H1 (cell line): ENCODE data around the gene ATP2B1. TPM values are rescaled to one million over a fixed set of nuclear protein-coding genes. Genes with fewer than 3 reads are reported as not detected.

ENCODE experiments used
- CTCF ChIA-PET: fragments of 300-600 bp; sonication (Branson Sonifier 250); formaldehyde crosslinking; loops from one replicate; lab custom pipeline; 2021; ENCODE audit not compliant: partially characterized antibody; lab: Charles Lee
- POLR2A ChIA-PET: fragments of 300-600 bp; sonication (Branson Sonifier 250); formaldehyde crosslinking; loops from one replicate; lab custom pipeline; 2021; ENCODE audit warnings: inconsistent platforms; ENCODE audit not compliant: partially characterized antibody; lab: Charles Lee
- DNase-seq, 2 experiments: peaks; one replicate each; pipeline versions ENCODE4 v3.0.0 to v3.0.0-alpha.2; 2010 to 2022; ENCODE audit warnings: low spot score in 2 of 2, low read depth in 1 of 2, mixed read lengths in 1 of 2
- FAIRE-seq: peaks from 2 replicates; lab custom pipeline; 2011; peaks lifted over from hg19 to GRCh38; lab: Jason Lieb, UNC
- H2AFZ ChIP-seq: 2 replicates; pipeline ENCODE4 v1.8.1; 2012; ENCODE audit warnings: low read length, inconsistent platforms
- H2AK5ac ChIP-seq: 2 replicates; pipeline ENCODE4 v1.6.1; 2013; ENCODE audit warnings: low read depth, low read length
- H2BK120ac ChIP-seq: replicated peaks from 2 replicates; pipeline ENCODE3; 2013; ENCODE audit warnings: low read depth, low read length, inconsistent platforms
- H2BK12ac ChIP-seq: 2 replicates; pipeline ENCODE4 v1.6.1; 2013; ENCODE audit warnings: low read depth, low read length
- H2BK15ac ChIP-seq: 2 replicates; pipeline ENCODE4 v1.6.1; 2013; ENCODE audit warnings: low read length
- H2BK20ac ChIP-seq: 2 replicates; pipeline ENCODE4 v1.6.1; 2013; ENCODE audit warnings: low read length
- H2BK5ac ChIP-seq: 2 replicates; pipeline ENCODE4 v1.6.1; 2013; ENCODE audit warnings: low read depth, low read length
- H3K14ac ChIP-seq: 2 replicates; pipeline ENCODE4 v1.6.1; 2013; ENCODE audit warnings: inconsistent platforms; ENCODE audit not compliant: insufficient read length
- H3K18ac ChIP-seq: 2 replicates; pipeline ENCODE4 v1.6.1; 2013; ENCODE audit warnings: low read length; ENCODE audit errors: extremely low read depth
- H3K23ac ChIP-seq: 2 replicates; pipeline ENCODE4 v1.6.1; 2013; ENCODE audit warnings: inconsistent platforms; ENCODE audit not compliant: insufficient read length
- H3K23me2 ChIP-seq: 2 replicates; pipeline ENCODE4 v1.6.1; 2013; ENCODE audit warnings: low read depth, low read length
- H3K27ac ChIP-seq: 2 replicates; pipeline ENCODE4 v1.6.1; 2011; ENCODE audit warnings: low read depth, low read length, inconsistent platforms
- H3K27me3 ChIP-seq, 4 experiments: replicated peaks in 1 of 4; 1 replicate in 1 of 4; 2 replicates in 3 of 4; pipeline versions ENCODE4 v1.6.1 to v1.8.1; 2011 to 2013; ENCODE audit warnings: low read length in 3 of 4, mild to moderate bottlenecking in 3 of 4, inconsistent platforms in 2 of 4, mixed read lengths in 2 of 4, moderate library complexity in 1 of 4; ENCODE audit not compliant: control insufficient read depth in 3 of 4, insufficient read depth in 3 of 4; ENCODE audit errors: extremely low read depth in 1 of 4
- H3K36me3 ChIP-seq, 4 experiments: 2 replicates each; pipeline versions ENCODE4 v1.6.1 to v1.8.1; 2011 to 2013; ENCODE audit warnings: mild to moderate bottlenecking in 4 of 4, low read length in 3 of 4, moderate library complexity in 2 of 4, control low read depth in 1 of 4, inconsistent platforms in 1 of 4; ENCODE audit not compliant: insufficient read depth in 4 of 4, control insufficient read depth in 2 of 4
- H3K4ac ChIP-seq: replicated peaks from 2 replicates; pipeline ENCODE3; 2013; ENCODE audit warnings: low read length, low read depth, mixed read lengths, inconsistent platforms; ENCODE audit not compliant: insufficient read length
- H3K4me1 ChIP-seq, 4 experiments: replicated peaks in 1 of 4; 1 replicate in 1 of 4; 2 replicates in 3 of 4; pipeline versions ENCODE4 v1.6.1 to v1.8.1; 2011 to 2013; ENCODE audit warnings: low read length in 3 of 4, inconsistent platforms in 2 of 4, mixed read lengths in 1 of 4; ENCODE audit not compliant: insufficient read depth in 4 of 4, control insufficient read depth in 3 of 4
- H3K4me2 ChIP-seq, 2 experiments: 2 replicates each; pipeline versions ENCODE4 v1.6.1 to v1.8.1; 2011 to 2013; ENCODE audit warnings: low read depth in 2 of 2, low read length in 2 of 2, control low read depth in 1 of 2, inconsistent platforms in 1 of 2, mild to moderate bottlenecking in 1 of 2; ENCODE audit not compliant: insufficient read depth in 1 of 2
- H3K4me3 ChIP-seq, 4 experiments: fragments of 200-600, 300-600 bp in 1 of 4; sonication (generic), shearing (Covaris generic), sonication (Bioruptor Twin) in 1 of 4; 2 replicates each; pipeline versions ENCODE4 v1.5.1 to v1.8.1; 2011 to 2016; ENCODE audit warnings: low read length in 4 of 4, low read depth in 3 of 4, control low read depth in 2 of 4, inconsistent platforms in 2 of 4, mild to moderate bottlenecking in 2 of 4, mixed read lengths in 1 of 4, moderate library complexity in 1 of 4; ENCODE audit not compliant: insufficient read depth in 2 of 4; ENCODE audit errors: extremely low read depth in 1 of 4
- H3K56ac ChIP-seq: replicated peaks from 2 replicates; pipeline ENCODE3; 2013; ENCODE audit warnings: low read depth, mild to moderate bottlenecking, mixed read lengths, low read length, inconsistent platforms; ENCODE audit not compliant: insufficient read length
- H3K79me1 ChIP-seq: 2 replicates; pipeline ENCODE4 v1.6.1; 2013; ENCODE audit warnings: low read depth, low read length, control low read depth
- H3K79me2 ChIP-seq, 2 experiments: 2 replicates each; pipeline versions ENCODE4 v1.6.1 to v1.8.1; 2012 to 2013; ENCODE audit warnings: low read length in 2 of 2, mild to moderate bottlenecking in 2 of 2, inconsistent platforms in 1 of 2; ENCODE audit not compliant: insufficient read depth in 2 of 2, control insufficient read depth in 1 of 2
- H3K9ac ChIP-seq, 4 experiments: replicated peaks in 1 of 4; 1 replicate in 1 of 4; 2 replicates in 3 of 4; pipeline versions ENCODE4 v1.6.1 to v1.8.1; 2011 to 2013; ENCODE audit warnings: low read depth in 3 of 4, low read length in 3 of 4, control low read depth in 2 of 4, mild to moderate bottlenecking in 2 of 4, moderate library complexity in 2 of 4, inconsistent platforms in 1 of 4; ENCODE audit errors: extremely low read depth in 1 of 4
- H3K9me3 ChIP-seq, 2 experiments: 2 replicates each; pipeline versions ENCODE4 v1.6.1 to v1.8.1; 2012 to 2013; ENCODE audit warnings: mild to moderate bottlenecking in 2 of 2, moderate library complexity in 2 of 2, control low read depth in 1 of 2, inconsistent platforms in 1 of 2, low read depth in 1 of 2, low read length in 1 of 2, mixed read lengths in 1 of 2; ENCODE audit not compliant: insufficient read depth in 2 of 2
- H4K20me1 ChIP-seq, 2 experiments: replicated peaks in 1 of 2; 2 replicates each; pipeline versions ENCODE3 to v1.8.1; 2011 to 2013; ENCODE audit warnings: inconsistent platforms in 2 of 2, low read length in 2 of 2, mild to moderate bottlenecking in 1 of 2; ENCODE audit not compliant: insufficient read depth in 2 of 2, control insufficient read depth in 1 of 2
- H4K5ac ChIP-seq: 2 replicates; pipeline ENCODE4 v1.6.1; 2013; ENCODE audit warnings: low read length, low read depth, mixed read lengths, inconsistent platforms; ENCODE audit not compliant: insufficient read length
- H4K8ac ChIP-seq: 2 replicates; pipeline ENCODE4 v1.8.0; 2013; ENCODE audit warnings: mild to moderate bottlenecking, moderate library complexity, low read length, inconsistent platforms; ENCODE audit not compliant: insufficient read depth; ENCODE audit errors: extremely low read depth
- H4K91ac ChIP-seq: replicated peaks from 2 replicates; pipeline ENCODE3; 2013; ENCODE audit warnings: low read length, mixed read lengths, inconsistent platforms; ENCODE audit not compliant: insufficient read length
- BACH1 ChIP-seq: IDR thresholded peaks from 2 replicates; pipeline ENCODE4 v1.6.1; 2012; ENCODE audit warnings: low read length, improper control_type of control experiment
- KDM1A ChIP-seq: fragments of 200-600, 300-600 bp; sonication (generic); IDR thresholded peaks from 2 replicates; pipeline ENCODE4 v1.7.1; 2016; ENCODE audit warnings: mild to moderate bottlenecking, low read length, borderline replicate concordance
- KDM4A ChIP-seq: IDR thresholded peaks from one replicate; pipeline ENCODE4 v1.7.1; 2012; ENCODE audit warnings: low read depth, mild to moderate bottlenecking, moderate library complexity, low read length, inconsistent platforms; ENCODE audit not compliant: severe bottlenecking
- RBBP5 ChIP-seq: IDR thresholded peaks from 2 replicates; pipeline ENCODE4 v1.7.1; 2012; ENCODE audit warnings: low read depth, mild to moderate bottlenecking, inconsistent platforms, low read length, moderate library complexity, borderline replicate concordance
- WGBS, 2 experiments: shearing (Covaris generic) in 1 of 2; methylation state at CpG; one replicate each; pipeline versions ENCODE4 v1.1.6 to v1.1.7; 2013 to 2015; ENCODE audit warnings: low lambda C conversion rate in 2 of 2, mixed read lengths in 2 of 2, inconsistent platforms in 1 of 2, low coverage in 1 of 2, missing lambda C conversion rate in 1 of 2; ENCODE audit not compliant: insufficient replicate concordance in 2 of 2, insufficient coverage in 1 of 2, insufficient read length in 1 of 2; ENCODE audit errors: extremely low coverage in 1 of 2, missing lambda C conversion rate in 1 of 2; 5-methylcytosine and 5-hydroxymethylcytosine counted together
- polyA plus RNA-seq, 7 experiments: library from polyadenylated mRNA; depleted of rRNA in 3 of 7; stranded (reverse) in 5 of 7; unstranded in 2 of 7; fragments of >200 nt in 5 of 7; fragments of 200-250 nt in 2 of 7; gene quantifications; 1 replicate in 5 of 7; 2 replicates in 1 of 7; 4 replicates in 1 of 7; pipeline versions ENCODE4 v1.2.1 to v1.2.3, GENCODE V29; 2011 to 2013; ENCODE audit warnings: missing spikeins in 2 of 7, mixed read lengths in 2 of 7
- total RNA-seq: library from RNA; stranded (reverse); fragmentation: NEBNext Ultra II Directional; extraction: Animal tissue kit (Norgen Biotek cat#: 25700); gene quantifications from 2 replicates; pipeline ENCODE4 v1.2.1, GENCODE V29; 2021

The ATP2B1 gene
- total and polyA plus RNA-seq, 2 of the 8 experiments (the other 6 are each of a cell fraction or from before 2014, with no cell fraction given), result 4.3 to 32.0 TPM

DNA sequence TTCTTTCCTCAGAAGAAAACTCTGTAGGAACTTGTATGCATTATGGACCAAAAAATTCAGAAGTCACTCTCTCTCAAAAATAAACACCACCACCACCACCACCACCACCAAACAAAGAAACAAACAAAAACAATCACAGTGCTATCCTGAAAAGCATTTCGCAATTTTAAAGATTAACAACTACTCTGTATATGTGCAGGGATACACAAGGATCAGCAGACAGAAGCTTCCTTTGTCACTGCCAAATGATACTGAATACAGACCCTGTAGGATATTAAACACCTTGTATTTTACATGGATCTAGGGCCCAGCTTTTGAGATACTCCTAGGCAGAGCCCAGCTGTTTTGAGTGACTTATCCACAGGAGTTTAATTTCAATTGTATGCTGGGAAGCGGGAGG is 31.7 kb downstream of the ATP2B1 start:
- DNase-seq (no peak), FAIRE-seq (no peak)
- no peaks in the 10 kb centered on the region; the same call in 1 of the 2 replicates for H3K23me2 ChIP-seq
- H3K56ac ChIP-seq, result no peak overlapping the region
- H2BK12ac ChIP-seq, result no peak overlapping the region
- H3K4me2 ChIP-seq, result no peak overlapping the region
- no peaks in the 10 kb centered on the region for H3K27me3 ChIP-seq
- peaks cover 0 to 7% of the 10 kb centered on the region in 2 experiments; a peak in 1 of 4 replicates for H3K9me3 ChIP-seq
- ChIA-PET CTCF (no interaction called here), POLR2A (no interaction called here)
- H3K4ac ChIP-seq, result no peak overlapping the region
- H3K79me2 ChIP-seq, result peaks cover 0 to 72% of the 10 kb centered on the region in 2 experiments; a peak in 2 of 4 replicates
- no peak overlapping the region for H2BK5ac ChIP-seq
- no peak overlapping the region for H3K23ac ChIP-seq
- H2BK15ac ChIP-seq, result no peak overlapping the region
- H4K8ac ChIP-seq, result no peak overlapping the region
- H3K14ac ChIP-seq, result no peak overlapping the region
- no peak overlapping the region for H4K5ac ChIP-seq
- no peak overlapping the region for H3K4me3 ChIP-seq
- H2AFZ ChIP-seq, result no peak overlapping the region
- peaks cover 0 to 3% (median 0%) of the 10 kb centered on the region in 4 experiments; a peak in 1 of 7 replicates for H3K4me1 ChIP-seq
- no peaks in the 10 kb centered on the region for H3K79me1 ChIP-seq
- H3K36me3 ChIP-seq, result no peaks in the 10 kb centered on the region
- H3K27ac ChIP-seq, result no peak overlapping the region
- no peak overlapping the region for H2BK120ac ChIP-seq
- TF ChIP-seq BACH1 (no peak), KDM4A (no peak), RBBP5 (no peak), KDM1A (no peak)
- WGBS, 2 experiments, result 82% methylated on average over 2 of the region's 2 CpGs; no CpG with 5 or more reads in 1 of the 2 experiments
- H4K20me1 ChIP-seq, result no peaks in the 10 kb centered on the region
- H2AK5ac ChIP-seq, result no peak overlapping the region
- H3K18ac ChIP-seq, result no peak overlapping the region
- no peak overlapping the region for H4K91ac ChIP-seq
- H3K9ac ChIP-seq, result no peak overlapping the region
- H2BK20ac ChIP-seq, result no peak overlapping the region
